Activated CD4-positive, alpha-beta T cell treated with anti-CD3 and anti-CD28 coated beads, Interleukin-2, amount 10 ng/mL, durations not matched to agents 24 days and 14 days (primary cell): Measurements from ENCODE around the gene DCAF8L2. TPM values are rescaled to one million over a fixed set of nuclear protein-coding genes. Genes with fewer than 3 reads are reported as not detected.
"Not testable (repeated sequence)": the region's sequence is repeated elsewhere in the genome, so short reads cannot be mapped to it uniquely, and the experiment has no call there.

Experiments used
- DNase-seq: peaks from one replicate; pipeline ENCODE4 v3.0.0; 2022
- H3K27ac Mint-ChIP-seq: one replicate; pipeline ENCODE4 v1.8.0; 2022; ENCODE audit warnings: mild to moderate bottlenecking, mixed read lengths
- H3K27me3 Mint-ChIP-seq: one replicate; pipeline ENCODE4 v1.8.0; 2022; ENCODE audit warnings: mixed read lengths
- H3K36me3 Mint-ChIP-seq: one replicate; pipeline ENCODE4 v1.8.0; 2022; ENCODE audit warnings: low read depth, mild to moderate bottlenecking, mixed read lengths
- H3K4me1 Mint-ChIP-seq: one replicate; pipeline ENCODE4 v1.8.0; 2021; ENCODE audit warnings: mixed read lengths
- H3K4me3 Mint-ChIP-seq: one replicate; pipeline ENCODE4 v1.8.0; 2022; ENCODE audit warnings: mild to moderate bottlenecking, moderate library complexity, mixed read lengths
- H3K9me3 Mint-ChIP-seq: one replicate; pipeline ENCODE4 v1.8.0; 2021; ENCODE audit warnings: mixed read lengths
- intact Hi-C: fragments of 100-400 bp; cut with micrococcal nuclease; formaldehyde crosslinking; loops from one replicate; pipeline ENCODE4 v1.15.1; 2023
- total RNA-seq: library from RNA; stranded (reverse); gene quantifications from 2 replicates; pipeline ENCODE4 v1.2.3, GENCODE V29; 2022

The DCAF8L2 gene
- total RNA-seq, 1 donor from 2014 or later, result not detected

- no peak for DNase-seq
- Mint-ChIP-seq H3K36me3 (no peaks in the 10 kb centered on the region), H3K27me3 (no peaks in the 10 kb centered on the region), H3K4me1 (no peaks in the 10 kb centered on the region), H3K4me3 (no peak overlapping the region), H3K27ac (no peak overlapping the region), H3K9me3 (no peaks in the 10 kb centered on the region)
- intact Hi-C loops, result no loop called here
These were observed 29.3 kb downstream of the DCAF8L2 start for GRCh38 chrX:27619459-27619858.

GRCh38 chrX:27619975-27620374, 29.8 kb downstream of the DCAF8L2 start:
- no peaks in the 10 kb centered on the region for H3K4me1 Mint-ChIP-seq
- no peaks in the 10 kb centered on the region for H3K9me3 Mint-ChIP-seq
- no peak overlapping the region for H3K27ac Mint-ChIP-seq
- no peaks in the 10 kb centered on the region for H3K36me3 Mint-ChIP-seq
- H3K4me3 Mint-ChIP-seq, result no peak overlapping the region
- no peak for DNase-seq
- H3K27me3 Mint-ChIP-seq, result no peaks in the 10 kb centered on the region
- intact Hi-C loops, result no loop called here

GRCh38 chrX:27622883-27623282, 32.7 kb downstream of the DCAF8L2 start:
- Mint-ChIP-seq H3K27me3 (no peaks in the 10 kb centered on the region), H3K4me1 (no peaks in the 10 kb centered on the region), H3K36me3 (no peaks in the 10 kb centered on the region), H3K9me3 (no peaks in the 10 kb centered on the region), H3K4me3 (no peak overlapping the region), H3K27ac (no peak overlapping the region)
- intact Hi-C loops, result no loop called here
- DNase-seq, result no peak

GRCh38 chrX:27626066-27626465, 35.9 kb downstream of the DCAF8L2 start:
- Mint-ChIP-seq H3K27me3 (no peaks in the 10 kb centered on the region), H3K36me3 (no peaks in the 10 kb centered on the region), H3K9me3 (no peaks in the 10 kb centered on the region), H3K27ac (no peak overlapping the region), H3K4me3 (no peak overlapping the region), H3K4me1 (no peaks in the 10 kb centered on the region)
- DNase-seq, result no peak
- intact Hi-C loops, result no loop called here

- no peak overlapping the region for H3K4me3 Mint-ChIP-seq
These were observed 43.2 kb downstream of the DCAF8L2 start for GRCh38 chrX:27633328-27633727.

GRCh38 chrX:27656581-27656980, 66.4 kb downstream of the DCAF8L2 start:
- no peaks in the 10 kb centered on the region for H3K4me1 Mint-ChIP-seq
- no peak overlapping the region for H3K4me3 Mint-ChIP-seq
- no peak for DNase-seq

More at GRCh38 chrX:27633328-27633727, 43.2 kb downstream of the DCAF8L2 start:
- no peak for DNase-seq
- H3K27ac Mint-ChIP-seq, result no peak overlapping the region
- intact Hi-C loops, result no loop called here
- H3K9me3 Mint-ChIP-seq, result no peaks in the 10 kb centered on the region
- H3K4me1 Mint-ChIP-seq, result no peaks in the 10 kb centered on the region
- no peaks in the 10 kb centered on the region for H3K27me3 Mint-ChIP-seq
- no peaks in the 10 kb centered on the region for H3K36me3 Mint-ChIP-seq

GRCh38 chrX:27660878-27661277, 70.7 kb downstream of the DCAF8L2 start:
- DNase-seq, result no peak
- no peak overlapping the region for H3K27ac Mint-ChIP-seq
- intact Hi-C loops, result no loop called here
- no peaks in the 10 kb centered on the region for H3K4me1 Mint-ChIP-seq
- no peaks in the 10 kb centered on the region for H3K9me3 Mint-ChIP-seq
- no peaks in the 10 kb centered on the region for H3K27me3 Mint-ChIP-seq
- no peaks in the 10 kb centered on the region for H3K36me3 Mint-ChIP-seq
- H3K4me3 Mint-ChIP-seq, result no peak overlapping the region

More at GRCh38 chrX:27656581-27656980, 66.4 kb downstream of the DCAF8L2 start:
- Mint-ChIP-seq H3K9me3 (no peaks in the 10 kb centered on the region), H3K36me3 (no peaks in the 10 kb centered on the region), H3K27me3 (no peaks in the 10 kb centered on the region), H3K27ac (no peak overlapping the region)
- intact Hi-C loops, result no loop called here

- Mint-ChIP-seq H3K9me3 (no peaks in the 10 kb centered on the region), H3K4me1 (no peaks in the 10 kb centered on the region), H3K27ac (no peak overlapping the region), H3K4me3 (no peak overlapping the region), H3K36me3 (no peaks in the 10 kb centered on the region), H3K27me3 (no peaks in the 10 kb centered on the region)
- intact Hi-C loops, result no loop called here
- DNase-seq, result no peak
These were observed 81.1 kb downstream of the DCAF8L2 start for GRCh38 chrX:27671234-27671633.

- intact Hi-C loops, result no loop called here
- Mint-ChIP-seq H3K27ac (no peak overlapping the region), H3K9me3 (no peaks in the 10 kb centered on the region), H3K4me1 (no peaks in the 10 kb centered on the region), H3K4me3 (no peak overlapping the region), H3K36me3 (no peaks in the 10 kb centered on the region), H3K27me3 (no peaks in the 10 kb centered on the region)
- no peak for DNase-seq
These were observed 84.3 kb downstream of the DCAF8L2 start for GRCh38 chrX:27674491-27674890.

GRCh38 chrX:27675493-27675892, 85.3 kb downstream of the DCAF8L2 start:
- no peak overlapping the region for H3K4me3 Mint-ChIP-seq
- no peaks in the 10 kb centered on the region for H3K36me3 Mint-ChIP-seq
- no peak overlapping the region for H3K27ac Mint-ChIP-seq
- H3K27me3 Mint-ChIP-seq, result no peaks in the 10 kb centered on the region
- no peak for DNase-seq
- H3K9me3 Mint-ChIP-seq, result no peaks in the 10 kb centered on the region
- H3K4me1 Mint-ChIP-seq, result no peaks in the 10 kb centered on the region
- intact Hi-C loops, result no loop called here

GRCh38 chrX:27679281-27679680, 89.1 kb downstream of the DCAF8L2 start:
- DNase-seq, result no peak
- no peaks in the 10 kb centered on the region for H3K4me1 Mint-ChIP-seq
- intact Hi-C loops, result no loop called here
- H3K36me3 Mint-ChIP-seq, result no peaks in the 10 kb centered on the region
- H3K27me3 Mint-ChIP-seq, result no peaks in the 10 kb centered on the region
- H3K4me3 Mint-ChIP-seq, result no peak overlapping the region
- no peaks in the 10 kb centered on the region for H3K9me3 Mint-ChIP-seq
- H3K27ac Mint-ChIP-seq, result no peak overlapping the region

GRCh38 chrX:27680726-27681125, 90.6 kb downstream of the DCAF8L2 start:
- no peaks in the 10 kb centered on the region for H3K4me1 Mint-ChIP-seq
- no peak overlapping the region for H3K4me3 Mint-ChIP-seq
- H3K9me3 Mint-ChIP-seq, result no peaks in the 10 kb centered on the region
- no peaks in the 10 kb centered on the region for H3K27me3 Mint-ChIP-seq
- no peak for DNase-seq
- H3K36me3 Mint-ChIP-seq, result no peaks in the 10 kb centered on the region
- no peak overlapping the region for H3K27ac Mint-ChIP-seq
- intact Hi-C loops, result no loop called here

GRCh38 chrX:27683566-27684208, 93.5 kb downstream of the DCAF8L2 start:
- intact Hi-C loops, H3K27me3 Mint-ChIP-seq, H3K4me3 Mint-ChIP-seq, H3K9me3 Mint-ChIP-seq, H3K27ac Mint-ChIP-seq, H3K4me1 Mint-ChIP-seq, H3K36me3 Mint-ChIP-seq: not testable (repeated sequence)
- peak; percentile 53 for DNase-seq

GRCh38 chrX:27694667-27695066, 104.5 kb downstream of the DCAF8L2 start:
- Mint-ChIP-seq H3K4me1 (no peaks in the 10 kb centered on the region), H3K27ac (no peak overlapping the region), H3K9me3 (no peaks in the 10 kb centered on the region), H3K36me3 (no peaks in the 10 kb centered on the region), H3K27me3 (no peaks in the 10 kb centered on the region), H3K4me3 (no peak overlapping the region)
- intact Hi-C loops, result no loop called here
- DNase-seq, result no peak

GRCh38 chrX:27706526-27706925, 116.4 kb downstream of the DCAF8L2 start:
- Mint-ChIP-seq H3K9me3 (no peaks in the 10 kb centered on the region), H3K4me3 (no peak overlapping the region), H3K36me3 (no peaks in the 10 kb centered on the region), H3K27ac (no peak overlapping the region), H3K4me1 (no peaks in the 10 kb centered on the region), H3K27me3 (no peaks in the 10 kb centered on the region)
- no peak for DNase-seq
- intact Hi-C loops, result no loop called here
